IMR-90 (cell line): ENCODE results near the gene CLIP3. TPM values are rescaled to one million over a fixed set of nuclear protein-coding genes. Genes with fewer than 3 reads are reported as not detected.

Experiments used
- ATAC-seq: fragments of 200-7000 bp; cut with Tn5 transposase; 2 replicates; pipeline ENCODE4 v1.9.1; 2020; ENCODE audit warnings: low read depth, mild to moderate bottlenecking, moderate library complexity
- BruUV-seq: library from RNA; stranded (reverse); fragments of 400-500 nt; replicated peaks from 2 replicates; lab custom pipeline; 2021; lab: Mats Ljungman, UMichigan
- CTCF ChIA-PET: fragments of 300-600 bp; formaldehyde crosslinking; extraction: SDS; loops from one replicate; lab custom pipeline; 2021; ENCODE audit warnings: antibody characterized with exemption; lab: Yijun Ruan, JAX
- POLR2A ChIA-PET: fragments of 300-600 bp; sonication (Branson Sonifier 250); formaldehyde crosslinking; loops from one replicate; lab custom pipeline; 2022; ENCODE audit warnings: antibody characterized with exemption; ENCODE audit not compliant: unreplicated experiment; lab: Charles Lee
- DNase-seq: peaks from one replicate; pipeline ENCODE4 v3.0.0; 2013
- H2AFZ ChIP-seq: replicated peaks from 2 replicates; pipeline ENCODE3; 2013; ENCODE audit warnings: low read length, mild to moderate bottlenecking; ENCODE audit not compliant: poor library complexity
- H2AK5ac ChIP-seq: 2 replicates; pipeline ENCODE4 v1.6.1; 2013; ENCODE audit warnings: low read depth, low read length, inconsistent platforms
- H2AK9ac ChIP-seq: replicated peaks from 2 replicates; pipeline ENCODE3; 2013; ENCODE audit warnings: mild to moderate bottlenecking, low read depth, low read length, moderate library complexity; ENCODE audit not compliant: poor library complexity
- H2BK120ac ChIP-seq: 2 replicates; pipeline ENCODE4 v1.6.1; 2013; ENCODE audit warnings: low read depth, low read length, inconsistent platforms
- H2BK15ac ChIP-seq: 3 replicates; pipeline ENCODE4 v1.6.1; 2013; ENCODE audit warnings: low read depth, low read length, inconsistent platforms
- H2BK20ac ChIP-seq: 2 replicates; pipeline ENCODE4 v1.6.1; 2013; ENCODE audit warnings: low read depth, mild to moderate bottlenecking, inconsistent platforms, low read length, moderate library complexity
- H2BK5ac ChIP-seq: 2 replicates; pipeline ENCODE4 v1.6.1; 2013; ENCODE audit warnings: mild to moderate bottlenecking, low read depth, low read length, inconsistent platforms; ENCODE audit not compliant: poor library complexity, severe bottlenecking
- H3K14ac ChIP-seq: replicated peaks from 2 replicates; pipeline ENCODE4 v1.6.1; 2013; ENCODE audit warnings: low read depth, low read length, inconsistent platforms
- H3K18ac ChIP-seq: 2 replicates; pipeline ENCODE4 v1.6.1; 2013; ENCODE audit warnings: low read depth, low read length, control low read depth
- H3K23ac ChIP-seq: 2 replicates; pipeline ENCODE4 v1.6.1; 2013; ENCODE audit warnings: low read depth, low read length, inconsistent platforms
- H3K27ac ChIP-seq: 2 replicates; pipeline ENCODE4 v1.5.1; 2013; ENCODE audit warnings: mild to moderate bottlenecking, control low read depth, low read length; ENCODE audit not compliant: insufficient read depth
- H3K27me3 ChIP-seq: 2 replicates; pipeline ENCODE4 v1.6.1; 2013; ENCODE audit warnings: low read length; ENCODE audit not compliant: control insufficient read depth, insufficient read depth
- H3K36me3 ChIP-seq: 2 replicates; pipeline ENCODE4 v1.6.1; 2013; ENCODE audit warnings: low read length, mixed read lengths; ENCODE audit not compliant: control insufficient read depth, insufficient read depth
- H3K4ac ChIP-seq: 2 replicates; pipeline ENCODE4 v1.6.1; 2013; ENCODE audit warnings: low read depth, low read length, inconsistent platforms
- H3K4me1 ChIP-seq: 2 replicates; pipeline ENCODE4 v1.6.1; 2013; ENCODE audit warnings: low read length, mixed read lengths; ENCODE audit not compliant: control insufficient read depth, insufficient read depth
- H3K4me2 ChIP-seq: 2 replicates; pipeline ENCODE4 v1.6.1; 2013; ENCODE audit warnings: low read depth, mild to moderate bottlenecking, control low read depth, low read length, moderate library complexity
- H3K4me3 ChIP-seq: 2 replicates; pipeline ENCODE4 v1.5.1; 2013; ENCODE audit warnings: low read depth, mild to moderate bottlenecking, control low read depth, low read length, moderate library complexity; ENCODE audit not compliant: insufficient read depth
- H3K56ac ChIP-seq: 2 replicates; pipeline ENCODE4 v1.6.1; 2013; ENCODE audit warnings: low read length, inconsistent platforms; ENCODE audit not compliant: insufficient read depth; ENCODE audit errors: extremely low read depth
- H3K79me1 ChIP-seq, 2 experiments: 2 replicates each; pipeline ENCODE4 v1.6.1; 2013; ENCODE audit warnings: low read length in 2 of 2, inconsistent platforms in 1 of 2, low read depth in 1 of 2
- H3K9ac ChIP-seq: 2 replicates; pipeline ENCODE4 v1.6.1; 2013; ENCODE audit warnings: low read depth, low read length, control low read depth
- H3K9me1 ChIP-seq: 2 replicates; pipeline ENCODE4 v1.6.1; 2013; ENCODE audit warnings: low read length, inconsistent platforms; ENCODE audit not compliant: insufficient read depth
- H3K9me3 ChIP-seq: 2 replicates; pipeline ENCODE4 v1.6.1; 2013; ENCODE audit warnings: low read length; ENCODE audit not compliant: control insufficient read depth, insufficient read depth
- H4K20me1 ChIP-seq: 2 replicates; pipeline ENCODE4 v1.6.1; 2013; ENCODE audit warnings: low read length, inconsistent platforms; ENCODE audit not compliant: insufficient read depth
- H4K5ac ChIP-seq: 2 replicates; pipeline ENCODE4 v1.6.1; 2013; ENCODE audit warnings: mild to moderate bottlenecking, low read depth, low read length, control low read depth
- H4K8ac ChIP-seq, 2 experiments: 2 replicates each; pipeline ENCODE4 v1.6.1; 2013; ENCODE audit warnings: low read depth in 2 of 2, low read length in 2 of 2, control low read depth in 1 of 2, inconsistent platforms in 1 of 2
- H4K91ac ChIP-seq: 2 replicates; pipeline ENCODE4 v1.6.1; 2013; ENCODE audit warnings: low read depth, low read length, inconsistent platforms; ENCODE audit not compliant: insufficient read depth
- BHLHE40 ChIP-seq: fragments of 150-350 bp; IDR thresholded peaks from 2 replicates; pipeline ENCODE4 v1.6.1; 2016; ENCODE audit warnings: mild to moderate bottlenecking, low read depth, low read length
- CTCF ChIP-seq: conservative IDR thresholded peaks from 2 replicates; pipeline ENCODE4 v1.5.1; 2012; ENCODE audit warnings: mild to moderate bottlenecking, low read depth, low read length, improper control_type of control experiment
- ELK1 ChIP-seq: fragments of 150-350 bp; IDR thresholded peaks from 2 replicates; pipeline ENCODE4 v1.6.1; 2016; ENCODE audit warnings: low read depth, mild to moderate bottlenecking, low read length, moderate library complexity, borderline replicate concordance
- FOS ChIP-seq: fragments of 150-350 bp; IDR thresholded peaks from 2 replicates; pipeline ENCODE4 v1.6.1; 2016; ENCODE audit warnings: low read depth, low read length
- NFE2L2 ChIP-seq: fragments of 150-350 bp; IDR thresholded peaks from 2 replicates; pipeline ENCODE4 v1.6.1; 2016; ENCODE audit warnings: low read depth, mild to moderate bottlenecking, low read length
- POLR2A ChIP-seq: IDR thresholded peaks from 2 replicates; pipeline ENCODE4 v1.6.1; 2012; ENCODE audit warnings: mild to moderate bottlenecking, low read depth, low read length
- RCOR1 ChIP-seq: IDR thresholded peaks from 2 replicates; pipeline ENCODE4 v1.6.1; 2012; ENCODE audit warnings: mild to moderate bottlenecking, low read length, improper control_type of control experiment; ENCODE audit not compliant: insufficient replicate concordance
- SMC3 ChIP-seq: fragments of 150-350 bp; IDR thresholded peaks from 2 replicates; pipeline ENCODE4 v1.6.1; 2016; ENCODE audit warnings: low read depth, mild to moderate bottlenecking, antibody characterized with exemption, low read length, moderate library complexity
- WGBS, 2 experiments: methylation state at CpG; one replicate each; pipeline versions ENCODE4 v1.1.5 to v1.1.7; 2013; ENCODE audit warnings: missing lambda C conversion rate in 2 of 2; ENCODE audit not compliant: insufficient read length in 1 of 2; ENCODE audit errors: extremely low coverage in 2 of 2; 5-methylcytosine and 5-hydroxymethylcytosine counted together
- dilution Hi-C: fragments of 300-500 bp; cut with HindIII; formaldehyde crosslinking; loops from one replicate; pipeline ENCODE4 v1.14.3; 2018; ENCODE audit warnings: low sequenced_read_pairs; ENCODE audit not compliant: unreplicated experiment
- in situ Hi-C: fragments of 300-500 bp; cut with MboI; formaldehyde crosslinking; loops from 3 replicates; pipeline ENCODE4 v1.14.3; 2019; ENCODE audit warnings: low sequenced_read_pairs, inconsistent platforms, mixed read lengths
- intact Hi-C: fragments of 100-400 bp; cut with micrococcal nuclease; formaldehyde crosslinking; loops from 2 replicates; pipeline ENCODE4 v1.10.0; 2022
- polyA plus RNA-seq, 3 experiments: library from polyadenylated mRNA; depleted of rRNA; stranded (reverse); fragments of >200 nt; gene quantifications; 2 replicates each; pipeline ENCODE4 v1.2.3, GENCODE V29; 2012; ENCODE audit warnings: low replicate concordance in 1 of 3
- total RNA-seq: library from RNA; depleted of rRNA; stranded (reverse); fragments of >200 nt; gene quantifications from 2 replicates; pipeline ENCODE4 v1.2.3, GENCODE V29; 2012

The CLIP3 gene
- total and polyA plus RNA-seq, 2 of the 4 experiments (the other 2 are of a cell fraction): 5.4 to 28.7 TPM

- H3K4me2 ChIP-seq: no peak overlapping the region
- ChIA-PET CTCF (no interaction called here), POLR2A (no interaction called here)
- H2AK5ac ChIP-seq: no peak overlapping the region; the same call in 1 of the 2 replicates
- H3K4me1 ChIP-seq: peaks cover 9% of the 10 kb centered on the region
- H2BK20ac ChIP-seq: peak overlapping the region; percentile 42; the same call in 1 of the 2 replicates
- peak overlapping the region; percentile 28; the same call in 1 of the 2 replicates for H4K5ac ChIP-seq
- TF ChIP-seq FOS (no peak), SMC3 (no peak), CTCF (no peak), ELK1 (no peak), BHLHE40 (no peak), NFE2L2 (no peak), RCOR1 (no peak), POLR2A (no peak)
- no peak overlapping the region for H3K4me3 ChIP-seq
- intact Hi-C loops: no loop called here
- H3K27ac ChIP-seq: no peak overlapping the region
- H3K27me3 ChIP-seq: no peaks in the 10 kb centered on the region
- no peak for DNase-seq
- H2AFZ ChIP-seq: no peak overlapping the region
- H2BK5ac ChIP-seq: no peak overlapping the region
- no peak overlapping the region for H3K14ac ChIP-seq
- ATAC-seq: no peak
- in situ Hi-C loops: no loop called here
- H3K18ac ChIP-seq: no peak overlapping the region
- H4K20me1 ChIP-seq: no peaks in the 10 kb centered on the region
- H2BK15ac ChIP-seq: peak overlapping the region; percentile 41; the same call in 2 of the 3 replicates
- no CpG with 5 or more reads among the region's 6 CpGs for WGBS, 2 experiments
- no peak overlapping the region for H2BK120ac ChIP-seq
- H3K9me1 ChIP-seq: no peaks in the 10 kb centered on the region; the same call in 1 of the 2 replicates
- H3K9ac ChIP-seq: no peak overlapping the region
- H4K8ac ChIP-seq: no peak overlapping the region
- H3K56ac ChIP-seq: no peak overlapping the region
- H3K9me3 ChIP-seq: no peaks in the 10 kb centered on the region
- H3K23ac ChIP-seq: no peak overlapping the region
- H3K4ac ChIP-seq: peak overlapping the region; percentile 93; the same call in 1 of the 2 replicates
- no TSS peak for BruUV-seq
- H4K91ac ChIP-seq: peak overlapping the region; percentile 49; the same call in 1 of the 2 replicates
- H3K79me1 ChIP-seq: peaks cover 0 to 21% of the 10 kb centered on the region in 2 experiments; a peak in 2 of 4 replicates
- dilution Hi-C loops: no loop called here
- peaks cover 6% of the 10 kb centered on the region for H3K36me3 ChIP-seq
- no peak overlapping the region for H2AK9ac ChIP-seq
Measured at GRCh38 chr19:36040495-36040894, 7.8 kb upstream of the CLIP3 start.
